HG03159 (cell line): ENCODE data around the gene EFHD2.
"Not testable (repeated sequence)": the region's sequence is repeated elsewhere in the genome, so short reads cannot be mapped to it uniquely, and the experiment has no call there.

ENCODE experiments used
- ATAC-seq: cut with Tn5 transposase; IDR thresholded peaks from one replicate; pipeline ENCODE4 v1.9.1; 2021; ENCODE audit warnings: mild to moderate bottlenecking, moderate library complexity; ENCODE audit not compliant: unreplicated experiment

EFHD2 gene

DNA sequence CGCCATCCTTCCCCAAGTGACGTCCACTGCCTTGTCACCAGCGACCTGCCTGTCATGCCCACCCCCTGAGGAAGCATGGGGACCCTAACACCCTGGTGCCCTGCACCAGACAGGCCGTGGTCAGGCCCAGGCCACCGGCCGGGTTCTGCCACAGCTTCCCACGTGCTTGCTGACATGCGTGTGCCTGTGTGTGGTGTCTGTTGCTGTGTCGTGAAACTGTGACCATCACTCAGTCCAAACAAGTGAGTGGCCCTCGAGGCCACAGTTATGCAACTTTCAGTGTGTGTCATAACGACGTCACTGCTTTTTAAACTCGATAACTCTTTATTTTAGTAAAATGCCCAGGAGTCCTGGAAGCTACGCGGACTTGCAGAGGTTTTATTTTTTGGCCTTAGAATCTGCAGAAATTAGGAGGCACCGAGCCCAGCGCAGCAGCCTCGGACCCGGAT, 20.0 kb downstream of the EFHD2 start:
- ATAC-seq, result no peak

GRCh38 chr1:15430787-15431570, 21.3 kb downstream of the EFHD2 start:
- ATAC-seq, result no peak

GRCh38 chr1:15431571-15431948, 21.9 kb downstream of the EFHD2 start:
- ATAC-seq, result no peak

GRCh38 chr1:15432324-15432723, 22.6 kb downstream of the EFHD2 start:
- no peak for ATAC-seq

- ATAC-seq, result no peak
Measured at GRCh38 chr1:15433471-15433870, 23.8 kb downstream of the EFHD2 start.

DNA sequence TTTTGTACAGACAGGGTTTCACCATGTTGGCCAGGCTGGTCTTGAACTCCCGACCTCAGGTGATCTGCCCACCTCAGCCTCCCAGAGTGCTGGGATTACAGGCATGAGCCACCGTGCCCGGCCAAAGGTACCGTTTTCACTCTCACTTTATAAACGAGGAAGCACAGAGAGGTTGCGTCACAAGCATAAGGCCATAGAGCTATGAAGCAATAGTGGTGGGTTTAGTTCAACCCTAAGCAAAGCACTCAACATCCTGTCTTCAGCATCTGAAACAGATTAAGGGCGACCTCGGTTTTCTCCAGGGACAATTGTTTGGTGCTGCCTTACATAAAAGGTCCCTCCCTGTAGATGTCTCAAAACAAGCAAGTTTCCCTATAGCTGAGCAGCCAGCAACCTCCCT, 25.1 kb downstream of the EFHD2 start:
- ATAC-seq, result not testable (repeated sequence)

GRCh38 chr1:15435239-15436077, 25.8 kb downstream of the EFHD2 start:
- ATAC-seq, result no peak

DNA sequence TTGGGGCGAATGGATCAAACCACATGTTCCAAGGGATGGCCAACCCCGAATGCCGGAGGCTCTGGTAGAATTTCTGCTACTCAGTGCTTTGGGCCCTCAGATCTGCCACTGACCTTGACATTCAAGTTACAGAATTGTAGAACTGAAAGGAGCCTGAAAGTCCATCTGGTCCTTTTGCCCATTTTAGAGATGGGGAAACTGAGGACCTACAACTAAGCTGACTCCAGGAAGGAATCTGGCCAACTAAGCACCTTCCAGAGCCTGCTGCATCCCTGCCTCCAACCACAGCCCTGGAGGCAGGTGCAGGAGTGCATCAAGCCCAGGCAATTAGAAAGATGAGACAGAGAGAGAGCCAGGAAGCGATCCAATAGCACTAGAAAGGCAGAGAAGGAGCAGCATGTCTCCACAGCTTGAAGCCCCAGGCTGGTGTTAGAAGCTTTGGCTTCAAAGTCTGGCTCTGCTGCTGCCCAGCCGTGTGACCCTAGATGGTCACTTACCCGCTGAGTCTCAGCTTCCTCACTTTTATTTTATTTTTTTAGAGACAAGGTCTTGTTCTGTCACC, 27.3 kb downstream of the EFHD2 start:
- no peak for ATAC-seq

DNA sequence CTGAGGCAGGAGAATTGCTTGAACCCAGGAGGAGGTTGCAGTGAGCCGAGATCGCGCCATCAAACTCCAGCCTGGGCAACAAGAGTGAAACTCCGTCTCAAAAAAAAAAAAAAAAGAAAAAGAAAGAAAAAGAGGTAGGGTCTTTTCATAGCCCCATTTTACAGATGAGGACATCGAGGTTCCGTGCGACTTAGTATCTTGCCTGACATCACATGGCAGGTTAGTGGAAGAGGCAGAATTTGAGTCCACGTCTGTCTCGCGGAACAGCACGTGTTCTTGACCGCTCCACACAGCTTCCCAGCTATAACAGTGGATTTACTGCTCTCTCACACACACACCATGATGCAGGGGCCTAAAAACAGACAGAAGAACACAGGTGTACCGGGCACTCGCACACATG, 29.6 kb downstream of the EFHD2 start:
- ATAC-seq, result no peak

- no peak for ATAC-seq
Measured at GRCh38 chr1:15440357-15440756, 30.7 kb downstream of the EFHD2 start.

DNA sequence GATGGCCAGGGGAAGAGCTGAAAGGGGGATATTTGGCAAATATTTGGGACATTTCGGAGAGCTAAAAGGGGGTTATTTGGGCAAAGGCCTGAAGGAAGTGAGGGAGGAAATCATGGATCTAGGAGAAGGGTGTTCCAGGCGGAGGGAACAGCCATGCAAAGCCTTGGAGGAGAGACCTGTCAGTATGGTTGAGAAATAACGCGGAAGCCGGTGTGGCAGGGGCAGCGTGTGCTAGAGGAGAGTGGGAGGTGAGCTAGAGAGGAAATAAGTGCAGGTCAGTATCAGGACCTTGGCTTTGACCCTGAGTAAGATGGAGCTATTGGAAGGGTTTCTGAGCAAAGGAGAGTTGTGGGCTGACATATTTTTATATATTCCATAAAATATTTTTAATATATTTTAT, 31.6 kb downstream of the EFHD2 start:
- ATAC-seq, result no peak

DNA sequence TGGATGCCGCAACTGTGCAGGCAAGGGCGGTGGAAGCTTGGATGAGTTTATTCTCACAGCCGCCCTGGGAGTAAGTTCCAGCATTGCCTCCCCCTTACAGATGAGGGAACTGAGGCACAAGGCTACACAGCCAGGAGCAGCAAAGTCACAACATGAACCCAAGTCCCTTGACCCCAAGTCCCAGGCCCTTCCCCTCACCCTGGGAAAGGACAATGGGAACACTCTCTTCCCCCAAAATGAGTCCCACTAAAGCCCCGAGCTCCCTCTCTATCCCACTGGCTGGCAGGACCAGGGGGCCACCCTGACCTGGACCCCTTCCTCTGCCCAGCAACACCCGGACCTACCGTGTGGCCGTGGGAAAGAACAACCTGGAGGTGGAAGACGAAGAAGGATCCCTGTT, 32.4 kb downstream of the EFHD2 start:
- ATAC-seq, result no peak

GRCh38 chr1:15442759-15443158, 33.1 kb downstream of the EFHD2 start:
- ATAC-seq, result no peak

DNA sequence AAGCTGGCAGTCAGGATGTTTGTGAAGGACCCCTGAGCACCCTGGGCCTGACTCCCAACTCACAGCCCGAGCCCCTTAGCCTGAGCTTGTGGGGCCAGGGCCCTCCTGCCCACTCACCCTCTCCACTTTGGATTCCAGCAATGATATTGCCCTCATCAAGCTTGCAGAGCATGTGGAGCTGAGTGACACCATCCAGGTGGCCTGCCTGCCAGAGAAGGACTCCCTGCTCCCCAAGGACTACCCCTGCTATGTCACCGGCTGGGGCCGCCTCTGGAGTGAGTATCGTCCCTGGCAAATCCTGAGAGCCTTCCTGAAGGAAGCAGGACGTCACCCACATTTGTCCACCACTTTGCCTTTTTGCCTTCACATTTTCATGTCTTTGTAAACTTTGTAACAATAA, 33.6 kb downstream of the EFHD2 start:
- ATAC-seq, result no peak

GRCh38 chr1:15444468-15445389, 35.0 kb downstream of the EFHD2 start:
- ATAC-seq, result no peak

DNA sequence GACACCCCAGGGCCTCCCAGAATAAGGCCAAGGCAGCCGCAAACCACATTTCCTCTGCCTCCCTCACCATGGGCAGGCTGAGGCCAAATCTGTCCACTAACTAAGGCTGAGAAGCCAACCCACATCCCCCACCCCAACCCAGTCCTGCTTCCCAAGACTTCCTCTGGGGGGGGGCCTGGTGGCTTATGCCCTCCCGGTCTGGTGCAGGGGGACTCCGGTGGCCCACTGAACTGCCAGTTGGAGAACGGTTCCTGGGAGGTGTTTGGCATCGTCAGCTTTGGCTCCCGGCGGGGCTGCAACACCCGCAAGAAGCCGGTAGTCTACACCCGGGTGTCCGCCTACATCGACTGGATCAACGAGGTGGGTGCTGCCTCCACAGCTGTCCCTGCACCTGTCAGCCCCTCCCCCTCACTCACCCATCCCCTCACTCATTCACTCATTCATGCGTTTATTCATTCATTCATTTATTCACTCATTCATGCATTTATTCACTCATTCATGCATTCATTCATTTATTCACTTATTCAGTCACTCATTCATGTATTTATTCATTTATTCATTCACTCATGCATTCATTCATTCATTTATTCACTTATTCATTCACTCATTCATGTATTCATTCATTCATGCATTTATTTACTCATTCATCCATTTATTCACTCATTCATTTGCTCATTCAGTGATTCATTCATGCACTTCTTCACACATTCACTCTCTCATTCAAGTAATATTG, 35.9 kb downstream of the EFHD2 start:
- ATAC-seq, result no peak

GRCh38 chr1:15446212-15446611, 36.5 kb downstream of the EFHD2 start:
- no peak for ATAC-seq

DNA sequence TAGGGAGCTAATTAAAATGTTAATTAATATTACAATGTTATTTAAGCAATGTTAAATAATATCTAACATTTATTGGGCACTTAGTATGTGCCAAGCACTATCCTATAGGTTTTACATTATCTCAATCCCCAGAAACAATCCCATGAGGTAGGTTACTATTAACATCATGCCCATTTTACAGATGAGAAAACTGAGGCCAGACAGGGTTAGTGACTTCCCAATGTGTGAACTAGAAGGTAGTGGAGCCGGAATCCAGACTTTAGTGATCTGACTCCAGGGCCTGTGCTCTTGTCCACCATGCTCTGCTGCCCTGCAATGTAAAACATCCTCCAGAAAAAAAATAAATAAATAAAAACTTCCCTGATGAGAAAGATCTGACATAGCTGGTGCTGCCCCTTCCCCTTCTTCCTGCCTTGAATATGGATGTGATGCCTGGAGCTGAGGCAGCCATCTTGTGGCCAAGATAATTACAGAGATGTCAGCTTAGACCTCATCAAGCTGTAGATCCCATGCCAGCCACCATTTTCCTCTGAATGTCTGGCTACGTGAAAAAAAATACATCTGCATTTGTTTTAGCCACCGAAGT, 39.3 kb downstream of the EFHD2 start:
- no peak for ATAC-seq

- ATAC-seq, result no peak
Measured at GRCh38 chr1:15449567-15449966, 39.9 kb downstream of the EFHD2 start.
